ENCODE results near the gene ALDH1A2. TPM values are rescaled to one million over a fixed set of nuclear protein-coding genes. Genes with fewer than 3 reads are reported as not detected.

The ALDH1A2 gene
- total RNA-seq, 1 donor from 2014 or later, result 2.4 TPM

GRCh38 chr15:57916695-57917094, 148.8 kb downstream of the ALDH1A2 start:
- no peaks in the 10 kb centered on the region for H3K9me3 Mint-ChIP-seq (ENCODE audit: low read depth)
- DNase-seq (ENCODE audit: low spot score, unreplicated experiment), result no peak
- TF ChIP-seq, protein P1, sequence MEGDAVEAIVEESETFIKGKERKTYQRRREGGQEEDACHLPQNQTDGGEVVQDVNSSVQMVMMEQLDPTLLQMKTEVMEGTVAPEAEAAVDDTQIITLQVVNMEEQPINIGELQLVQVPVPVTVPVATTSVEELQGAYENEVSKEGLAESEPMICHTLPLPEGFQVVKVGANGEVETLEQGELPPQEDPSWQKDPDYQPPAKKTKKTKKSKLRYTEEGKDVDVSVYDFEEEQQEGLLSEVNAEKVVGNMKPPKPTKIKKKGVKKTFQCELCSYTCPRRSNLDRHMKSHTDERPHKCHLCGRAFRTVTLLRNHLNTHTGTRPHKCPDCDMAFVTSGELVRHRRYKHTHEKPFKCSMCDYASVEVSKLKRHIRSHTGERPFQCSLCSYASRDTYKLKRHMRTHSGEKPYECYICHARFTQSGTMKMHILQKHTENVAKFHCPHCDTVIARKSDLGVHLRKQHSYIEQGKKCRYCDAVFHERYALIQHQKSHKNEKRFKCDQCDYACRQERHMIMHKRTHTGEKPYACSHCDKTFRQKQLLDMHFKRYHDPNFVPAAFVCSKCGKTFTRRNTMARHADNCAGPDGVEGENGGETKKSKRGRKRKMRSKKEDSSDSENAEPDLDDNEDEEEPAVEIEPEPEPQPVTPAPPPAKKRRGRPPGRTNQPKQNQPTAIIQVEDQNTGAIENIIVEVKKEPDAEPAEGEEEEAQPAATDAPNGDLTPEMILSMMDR (IDR thresholded peaks at IDR 0.05; ENCODE audit: unreplicated experiment), result no peak
- peaks cover 2% of the 10 kb centered on the region for H3K4me1 Mint-ChIP-seq (ENCODE audit: low read depth)
- H3K4me3 Mint-ChIP-seq (ENCODE audit: low read depth), result no peak overlapping the region
- H3K36me3 Mint-ChIP-seq (ENCODE audit: insufficient read depth), result no peaks in the 10 kb centered on the region
- H3K27ac Mint-ChIP-seq, result no peak overlapping the region
- peaks cover 7% of the 10 kb centered on the region for H3K27me3 Mint-ChIP-seq

DNA sequence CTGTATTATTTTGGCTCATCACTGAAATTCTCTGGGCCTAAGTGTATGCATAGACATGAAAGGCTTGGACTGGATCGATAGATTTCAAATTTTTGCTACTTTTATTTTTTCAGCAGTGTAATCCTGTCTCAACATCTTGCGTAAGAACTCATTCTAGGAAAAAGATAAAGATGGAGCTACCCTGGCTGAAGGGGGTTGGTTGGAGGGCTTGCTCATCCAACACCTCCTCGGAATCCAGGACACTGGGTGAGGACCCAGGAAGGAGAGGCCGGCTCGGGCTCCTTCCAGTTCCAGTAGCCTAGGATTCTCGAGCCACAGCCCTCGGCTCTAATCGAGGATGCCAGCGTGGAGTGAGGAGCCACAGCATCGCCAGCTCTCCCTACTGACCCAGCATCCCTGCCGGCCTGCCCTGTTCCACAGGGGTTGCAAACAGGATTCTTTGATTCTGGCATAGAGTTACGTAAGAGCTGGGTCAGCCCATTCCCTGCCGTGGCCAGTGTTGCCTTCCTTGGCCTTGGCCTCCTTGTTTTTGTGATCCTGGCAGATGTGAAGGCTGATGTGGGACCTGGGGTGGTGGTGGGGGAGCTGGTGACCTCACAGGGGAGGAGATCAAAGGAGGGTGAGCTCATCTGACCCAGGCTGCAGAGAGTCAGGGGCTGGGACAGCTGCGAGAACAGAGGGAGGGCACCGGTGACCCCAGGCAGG, 149.5 kb downstream of the ALDH1A2 start:
- H3K27ac Mint-ChIP-seq, result no peak overlapping the region
- peaks cover 7% of the 10 kb centered on the region for H3K27me3 Mint-ChIP-seq
- H3K4me1 Mint-ChIP-seq (ENCODE audit: low read depth), result peaks cover 2% of the 10 kb centered on the region
- H3K9me3 Mint-ChIP-seq (ENCODE audit: low read depth), result no peaks in the 10 kb centered on the region
- TF ChIP-seq, protein P1 (IDR thresholded peaks at IDR 0.05; ENCODE audit: unreplicated experiment), result no peak
- no peak overlapping the region for H3K4me3 Mint-ChIP-seq (ENCODE audit: low read depth)
- no peaks in the 10 kb centered on the region for H3K36me3 Mint-ChIP-seq (ENCODE audit: insufficient read depth)
- no peak for DNase-seq (ENCODE audit: low spot score, unreplicated experiment)

DNA sequence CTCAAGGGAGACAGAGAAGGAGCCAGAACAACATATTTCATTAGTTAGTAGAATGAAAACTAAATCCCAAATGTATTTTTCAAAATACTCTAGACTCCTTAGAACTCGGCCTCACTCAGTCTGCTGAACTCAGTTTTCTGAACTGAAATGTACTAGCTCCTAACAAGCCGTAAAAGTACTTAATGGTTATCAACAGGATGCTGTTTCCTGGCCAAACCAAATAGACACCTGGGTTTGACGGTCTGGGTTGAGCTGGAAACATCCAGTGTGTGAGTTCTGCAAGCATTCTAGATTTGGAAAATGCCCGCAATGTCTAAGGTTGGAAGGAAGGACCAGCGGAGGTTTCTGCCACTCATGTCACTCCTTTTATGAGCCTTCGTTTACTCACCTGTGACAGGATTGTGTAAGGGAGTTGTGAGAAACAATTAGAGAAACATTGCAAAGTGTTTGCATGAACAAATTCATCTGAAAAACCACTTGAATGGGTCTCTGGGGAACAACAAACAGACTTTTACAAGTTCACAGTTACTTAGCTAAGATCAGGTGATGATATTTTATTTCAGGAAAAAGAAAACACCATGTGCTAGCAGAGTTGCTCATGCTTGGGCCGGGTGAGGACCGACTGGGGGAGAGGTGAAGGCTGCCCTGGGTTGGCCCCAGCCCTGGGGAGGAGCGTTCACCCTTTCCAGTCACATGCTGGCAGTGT, 151.0 kb downstream of the ALDH1A2 start:
- DNase-seq (ENCODE audit: low spot score, unreplicated experiment), result no peak
- Mint-ChIP-seq H3K27ac (no peak overlapping the region), H3K27me3 (peaks cover 7% of the 10 kb centered on the region), H3K4me1 (ENCODE audit: low read depth) (peaks cover 2% of the 10 kb centered on the region), H3K9me3 (ENCODE audit: low read depth) (no peaks in the 10 kb centered on the region), H3K36me3 (ENCODE audit: insufficient read depth) (no peaks in the 10 kb centered on the region), H3K4me3 (ENCODE audit: low read depth) (no peak overlapping the region)
- TF ChIP-seq, protein P1 (IDR thresholded peaks at IDR 0.05; ENCODE audit: unreplicated experiment), result no peak

- H3K9me3 Mint-ChIP-seq (ENCODE audit: low read depth), result no peaks in the 10 kb centered on the region
- DNase-seq (ENCODE audit: low spot score, unreplicated experiment), result no peak
- H3K27me3 Mint-ChIP-seq, result peaks cover 12% of the 10 kb centered on the region
- peaks cover 2% of the 10 kb centered on the region for H3K4me1 Mint-ChIP-seq (ENCODE audit: low read depth)
- H3K4me3 Mint-ChIP-seq (ENCODE audit: low read depth), result no peak overlapping the region
- TF ChIP-seq, protein P1 (IDR thresholded peaks at IDR 0.05; ENCODE audit: unreplicated experiment), result no peak
- no peak overlapping the region for H3K27ac Mint-ChIP-seq
- H3K36me3 Mint-ChIP-seq (ENCODE audit: insufficient read depth), result no peaks in the 10 kb centered on the region
These were observed 154.3 kb downstream of the ALDH1A2 start for GRCh38 chr15:57911247-57911646.

DNA sequence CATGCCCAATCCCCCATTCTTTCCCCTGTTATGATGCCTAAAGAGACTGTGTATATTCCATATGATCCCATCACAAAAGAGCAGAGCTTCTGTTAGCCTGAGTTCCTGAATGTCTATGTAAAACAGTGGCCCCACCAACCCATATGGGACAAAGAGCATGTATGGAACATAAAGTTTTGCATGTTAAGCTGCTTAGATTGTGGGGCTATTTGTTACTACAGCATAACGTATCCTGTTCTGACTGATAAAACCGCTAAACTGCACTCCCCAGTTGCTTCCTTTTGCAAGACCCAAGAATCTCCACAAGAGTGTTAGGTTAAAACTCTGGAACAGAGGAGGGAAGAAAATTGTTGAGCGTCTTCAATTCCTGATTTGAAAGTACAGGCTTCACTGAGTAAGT, 154.8 kb downstream of the ALDH1A2 start:
- H3K27ac Mint-ChIP-seq, result no peak overlapping the region
- no peaks in the 10 kb centered on the region for H3K9me3 Mint-ChIP-seq (ENCODE audit: low read depth)
- peaks cover 15% of the 10 kb centered on the region for H3K27me3 Mint-ChIP-seq
- no peak for DNase-seq (ENCODE audit: low spot score, unreplicated experiment)
- H3K36me3 Mint-ChIP-seq (ENCODE audit: insufficient read depth), result no peaks in the 10 kb centered on the region
- TF ChIP-seq, protein P1 (IDR thresholded peaks at IDR 0.05; ENCODE audit: unreplicated experiment), result no peak
- no peak overlapping the region for H3K4me3 Mint-ChIP-seq (ENCODE audit: low read depth)
- peaks cover 2% of the 10 kb centered on the region for H3K4me1 Mint-ChIP-seq (ENCODE audit: low read depth)
